A549 (cell line): Measurements from ENCODE around the gene ORM2. TPM values are rescaled to one million over a fixed set of nuclear protein-coding genes. Genes with fewer than 3 reads are reported as not detected.

ENCODE experiments used
- ATAC-seq, 2 experiments: fragments of 200-7000 bp in 1 of 2; fragments of >200 bp in 1 of 2; cut with Nextera tagmentation in 1 of 2; cut with Tn5 transposase in 1 of 2; 3 replicates each; pipeline versions ENCODE4 v1.8.0 to v1.9.1; 2018 to 2020; ENCODE audit warnings: mild to moderate bottlenecking in 1 of 2, moderate library complexity in 1 of 2
- CTCF ChIA-PET: fragments of 300-600 bp; sonication (Branson Sonifier 250); formaldehyde crosslinking; extraction: SDS; loops from one replicate; lab custom pipeline; 2021; ENCODE audit warnings: antibody characterized with exemption, inconsistent platforms; lab: Yijun Ruan, JAX
- POLR2A ChIA-PET: fragments of 350-600 bp; formaldehyde crosslinking; extraction: SDS; loops from one replicate; lab custom pipeline; 2021; ENCODE audit warnings: antibody characterized with exemption, inconsistent platforms; lab: Yijun Ruan, JAX
- DNase-seq, 2 experiments: peaks; one replicate each; pipeline versions ENCODE4 v3.0.0 to v3.0.0-alpha.2; 2011 to 2016; ENCODE audit warnings: low read depth in 1 of 2, low spot score in 1 of 2
- FAIRE-seq: peaks from 2 replicates; lab custom pipeline; 2011; peaks lifted over from hg19 to GRCh38; lab: Jason Lieb, UNC
- H3K27ac ChIP-seq, 2 experiments: fragments of >200 bp; sonication (Bioruptor Twin); formaldehyde crosslinking; 3 replicates each; pipeline ENCODE4 v1.5.1; 2016 to 2017
- H3K4me1 ChIP-seq: fragments of >200 bp; sonication (Bioruptor Twin); formaldehyde crosslinking; 3 replicates; pipeline ENCODE4 v1.6.1; 2016
- H3K4me2 ChIP-seq: fragments of >200 bp; sonication (Bioruptor Twin); formaldehyde crosslinking; 3 replicates; pipeline ENCODE4 v1.6.1; 2016
- H3K4me3 ChIP-seq: fragments of >200 bp; sonication (Bioruptor Twin); formaldehyde crosslinking; 3 replicates; pipeline ENCODE4 v1.5.1; 2016
- H3K9me3 ChIP-seq: fragments of >200 bp; sonication (Bioruptor Twin); formaldehyde crosslinking; 3 replicates; pipeline ENCODE4 v1.6.1; 2016
- BHLHE40 ChIP-seq: IDR thresholded peaks from 2 replicates; pipeline ENCODE4 v1.6.1; 2012; ENCODE audit warnings: low read depth, low read length, inconsistent platforms
- CBX8 ChIP-seq: fragments of 200-600 bp; sonication (generic); IDR thresholded peaks from 2 replicates; pipeline ENCODE4 v1.6.1; 2016
- CEBPB ChIP-seq, 2 experiments: fragments of >200 bp in 1 of 2; sonication (Bioruptor Twin) in 1 of 2; formaldehyde crosslinking in 1 of 2; IDR thresholded peaks; 2 replicates each; pipeline ENCODE4 v1.6.1; 2012 to 2016
- CHD4 ChIP-seq: fragments of 200-600 bp; sonication (generic); IDR thresholded peaks from 2 replicates; pipeline ENCODE4 v1.6.1; 2016; ENCODE audit warnings: antibody characterized with exemption, mild to moderate bottlenecking, borderline replicate concordance
- HOXB5 ChIP-seq: fragments of 250-450 bp; sonication (Bioruptor Pico); IDR thresholded peaks from 2 replicates; pipeline ENCODE4 v1.5.0; 2020; ENCODE audit warnings: mild to moderate bottlenecking, moderate library complexity
- JUN ChIP-seq, 2 experiments: fragments of >200 bp; sonication (Bioruptor Twin); formaldehyde crosslinking; IDR thresholded peaks; 2 replicates in 1 of 2; 3 replicates in 1 of 2; pipeline ENCODE4 v1.6.1; 2016 to 2017
- KDM1A ChIP-seq: fragments of 200-600 bp; sonication (generic); IDR thresholded peaks from 2 replicates; pipeline ENCODE4 v1.6.1; 2016; ENCODE audit warnings: low read depth, mild to moderate bottlenecking
- MAFK ChIP-seq: fragments of 450-650 bp; IDR thresholded peaks from 2 replicates; pipeline ENCODE4 v1.6.1; 2014; ENCODE audit not compliant: partially characterized antibody
- NR3C1 ChIP-seq: fragments of >200 bp; sonication (Bioruptor Twin); formaldehyde crosslinking; IDR thresholded peaks from 3 replicates; pipeline ENCODE4 v1.6.1; 2017
- RAD21 ChIP-seq, 2 experiments: fragments of >200 bp in 1 of 2; sonication (Bioruptor Twin) in 1 of 2; formaldehyde crosslinking in 1 of 2; IDR thresholded peaks in 1 of 2; conservative IDR thresholded peaks in 1 of 2; 2 replicates in 1 of 2; 3 replicates in 1 of 2; pipeline ENCODE4 v1.6.1; 2012 to 2018; ENCODE audit warnings: inconsistent platforms in 1 of 2
- RFX5 ChIP-seq: fragments of 450-650 bp; IDR thresholded peaks from 2 replicates; pipeline ENCODE4 v1.7.1; 2014; ENCODE audit warnings: antibody characterized with exemption, mild to moderate bottlenecking, moderate library complexity
- SMC3 ChIP-seq: fragments of >200 bp; sonication (Bioruptor Twin); formaldehyde crosslinking; IDR thresholded peaks from 3 replicates; pipeline ENCODE4 v1.6.1; 2018; ENCODE audit warnings: inconsistent platforms
- SREBF2 ChIP-seq: fragments of 450-650 bp; IDR thresholded peaks from 2 replicates; pipeline ENCODE4 v1.6.1; 2014; ENCODE audit warnings: mild to moderate bottlenecking, moderate library complexity
- TP53 ChIP-seq: fragments of 250-450 bp; sonication (Bioruptor Pico); IDR thresholded peaks from 2 replicates; pipeline ENCODE4 v1.5.0; 2021; ENCODE audit warnings: mild to moderate bottlenecking, moderate library complexity
- ZSCAN20 ChIP-seq: fragments of 250-450 bp; sonication (Bioruptor Pico); IDR thresholded peaks from 2 replicates; pipeline ENCODE4 v1.8.0; 2022; ENCODE audit warnings: mild to moderate bottlenecking, moderate library complexity
- WGBS: methylation state at CpG from one replicate; pipeline ENCODE4 v1.1.6; 2017; ENCODE audit errors: missing lambda C conversion rate; 5-methylcytosine and 5-hydroxymethylcytosine counted together
- polyA plus RNA-seq, 4 experiments: library from polyadenylated mRNA; depleted of rRNA in 3 of 4; stranded (reverse); fragments of >200 nt; fragmentation: RNase III in 1 of 4; extraction: RNeasy Plus Mini Kit Qiagen cat#74134 plus additional on column Dnase treatment in 1 of 4; gene quantifications; 2 replicates in 3 of 4; 3 replicates in 1 of 4; pipeline ENCODE4 v1.2.3, GENCODE V29; 2011 to 2017
- TF ChIP-seq, protein P1 (sequence below): fragments of 150-350 bp; IDR thresholded peaks from 2 replicates; pipeline ENCODE4 v1.6.1; 2014; ENCODE audit warnings: low read depth, mild to moderate bottlenecking, low read length
- TF ChIP-seq, protein P2 (sequence below): IDR thresholded peaks from 2 replicates; pipeline ENCODE4 v1.6.1; 2012
- TF ChIP-seq, protein P3 (sequence below): IDR thresholded peaks from 2 replicates; pipeline ENCODE4 v1.6.1; 2012; ENCODE audit warnings: low read depth, borderline replicate concordance
- TF ChIP-seq, protein P4 (sequence below): fragments of 250-450 bp; sonication (Bioruptor Pico); IDR thresholded peaks from 2 replicates; pipeline ENCODE4 v1.5.0; 2021; ENCODE audit warnings: mild to moderate bottlenecking, moderate library complexity, borderline replicate concordance
- TF ChIP-seq, protein P5 (sequence below): fragments of 250-450 bp; sonication (Bioruptor Pico); IDR thresholded peaks from 2 replicates; pipeline ENCODE4 v1.5.0; 2020; ENCODE audit warnings: low read depth, mild to moderate bottlenecking, moderate library complexity
- TF ChIP-seq, protein P6 (sequence below): fragments of >200 bp; sonication (Bioruptor Twin); formaldehyde crosslinking; IDR thresholded peaks from 3 replicates; pipeline ENCODE4 v1.6.1; 2016
- TF ChIP-seq, protein P7 (sequence below): fragments of 450-650 bp; IDR thresholded peaks from 2 replicates; pipeline ENCODE4 v1.6.1; 2014; ENCODE audit warnings: antibody characterized with exemption

The ORM2 gene
- polyA plus RNA-seq, 2 of the 4 experiments (the other 2 are of a cell fraction) = 0.10 TPM; not detected in 1

DNA sequence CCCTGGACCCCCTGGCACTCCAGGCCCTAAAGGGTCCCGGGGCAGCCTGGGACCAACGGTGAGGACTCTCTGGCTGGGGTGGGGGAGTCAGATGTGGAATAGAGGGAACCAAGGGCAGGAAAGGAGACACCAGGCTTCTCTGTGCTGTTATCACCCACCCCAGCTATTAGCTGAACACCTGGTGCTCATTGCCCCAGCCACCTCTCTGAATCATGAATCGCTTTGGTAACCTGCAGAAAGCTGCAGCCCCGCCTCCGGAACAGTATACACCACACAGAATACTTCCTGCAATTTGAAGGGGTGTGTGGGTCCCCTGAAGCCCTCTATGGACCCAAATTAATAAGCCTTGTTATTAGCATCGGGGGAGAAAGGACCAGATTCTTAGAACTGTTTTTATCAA is 47.2 kb upstream of the ORM2 start:
- ChIA-PET POLR2A (no interaction called here), CTCF (interaction anchor here (1.2 to 5.1 kb wide), 4 partner anchors 8 to 175 kb away, joined by 4 to 47 read pairs (median 8); partner anchors contain the start of gene COL27A1)
- TF ChIP-seq SREBF2 = no peak
- TF ChIP-seq, protein P1, sequence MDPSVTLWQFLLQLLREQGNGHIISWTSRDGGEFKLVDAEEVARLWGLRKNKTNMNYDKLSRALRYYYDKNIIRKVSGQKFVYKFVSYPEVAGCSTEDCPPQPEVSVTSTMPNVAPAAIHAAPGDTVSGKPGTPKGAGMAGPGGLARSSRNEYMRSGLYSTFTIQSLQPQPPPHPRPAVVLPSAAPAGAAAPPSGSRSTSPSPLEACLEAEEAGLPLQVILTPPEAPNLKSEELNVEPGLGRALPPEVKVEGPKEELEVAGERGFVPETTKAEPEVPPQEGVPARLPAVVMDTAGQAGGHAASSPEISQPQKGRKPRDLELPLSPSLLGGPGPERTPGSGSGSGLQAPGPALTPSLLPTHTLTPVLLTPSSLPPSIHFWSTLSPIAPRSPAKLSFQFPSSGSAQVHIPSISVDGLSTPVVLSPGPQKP = no peak
- no peak for TF ChIP-seq ZSCAN20 (CRISPR knock-in tag)
- TF ChIP-seq JUN (IDR thresholded peaks at IDR 0.05) = no peak
- TF ChIP-seq HOXB5 (CRISPR knock-in tag) = no peak
- TF ChIP-seq, protein P2, sequence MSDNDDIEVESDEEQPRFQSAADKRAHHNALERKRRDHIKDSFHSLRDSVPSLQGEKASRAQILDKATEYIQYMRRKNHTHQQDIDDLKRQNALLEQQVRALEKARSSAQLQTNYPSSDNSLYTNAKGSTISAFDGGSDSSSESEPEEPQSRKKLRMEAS = no peak
- TF ChIP-seq, protein P3, sequence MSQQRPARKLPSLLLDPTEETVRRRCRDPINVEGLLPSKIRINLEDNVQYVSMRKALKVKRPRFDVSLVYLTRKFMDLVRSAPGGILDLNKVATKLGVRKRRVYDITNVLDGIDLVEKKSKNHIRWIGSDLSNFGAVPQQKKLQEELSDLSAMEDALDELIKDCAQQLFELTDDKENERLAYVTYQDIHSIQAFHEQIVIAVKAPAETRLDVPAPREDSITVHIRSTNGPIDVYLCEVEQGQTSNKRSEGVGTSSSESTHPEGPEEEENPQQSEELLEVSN = no peak
- no peak for TF ChIP-seq TP53 (CRISPR knock-in tag)
- TF ChIP-seq MAFK = no peak
- TF ChIP-seq RAD21 (conservative IDR thresholded peaks at IDR 0.05 in 1 of 2, IDR thresholded peaks at IDR 0.05 in 1 of 2) = no peak
- TF ChIP-seq, protein P4, sequence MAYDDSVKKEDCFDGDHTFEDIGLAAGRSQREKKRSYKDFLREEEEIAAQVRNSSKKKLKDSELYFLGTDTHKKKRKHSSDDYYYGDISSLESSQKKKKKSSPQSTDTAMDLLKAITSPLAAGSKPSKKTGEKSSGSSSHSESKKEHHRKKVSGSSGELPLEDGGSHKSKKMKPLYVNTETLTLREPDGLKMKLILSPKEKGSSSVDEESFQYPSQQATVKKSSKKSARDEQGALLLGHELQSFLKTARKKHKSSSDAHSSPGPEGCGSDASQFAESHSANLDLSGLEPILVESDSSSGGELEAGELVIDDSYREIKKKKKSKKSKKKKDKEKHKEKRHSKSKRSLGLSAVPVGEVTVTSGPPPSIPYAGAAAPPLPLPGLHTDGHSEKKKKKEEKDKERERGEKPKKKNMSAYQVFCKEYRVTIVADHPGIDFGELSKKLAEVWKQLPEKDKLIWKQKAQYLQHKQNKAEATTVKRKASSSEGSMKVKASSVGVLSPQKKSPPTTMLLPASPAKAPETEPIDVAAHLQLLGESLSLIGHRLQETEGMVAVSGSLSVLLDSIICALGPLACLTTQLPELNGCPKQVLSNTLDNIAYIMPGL (CRISPR knock-in tag) = no peak
- TF ChIP-seq RFX5 = no peak
- Histone ChIP-seq H3K27ac (peak overlapping the region; percentile 53 to 88; a peak in 4 of 6 replicates), H3K4me2 (peak overlapping the region; percentile 39; the same call in 2 of the 3 replicates), H3K4me1 (peaks cover 68% of the 10 kb centered on the region), H3K9me3 (no peaks in the 10 kb centered on the region), H3K4me3 (no peak overlapping the region)
- ATAC-seq (no peak), FAIRE-seq (no peak), DNase-seq (no peak)
- 90% methylated on average over 6 of the region's 6 CpGs for WGBS

DNA sequence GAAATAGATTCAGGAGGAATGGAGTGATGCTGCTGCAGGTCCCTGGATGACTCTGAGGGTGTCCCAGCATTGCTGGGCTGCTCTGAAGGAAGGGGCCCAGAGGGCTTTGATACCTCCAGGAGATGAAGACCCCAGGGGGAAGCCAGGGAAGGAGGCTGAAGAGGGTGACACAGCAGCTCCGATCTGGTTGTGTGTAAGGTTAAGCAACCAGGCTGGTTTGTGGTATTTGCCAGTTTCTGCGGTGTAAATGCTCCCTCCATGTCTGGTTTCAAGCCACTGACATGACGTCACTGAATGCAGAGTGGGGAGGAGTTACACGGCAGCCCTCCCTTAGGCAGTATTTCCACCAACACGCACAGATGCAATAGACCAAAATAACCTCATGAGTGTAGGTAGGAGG is 46.7 kb upstream of the ORM2 start:
- WGBS = 18% methylated on average over 5 of the region's 5 CpGs
- peaks cover 69% of the 10 kb centered on the region for H3K4me1 ChIP-seq
- CTCF ChIA-PET = interaction anchor here (1.2 to 5.1 kb wide), 5 partner anchors 8 to 175 kb away, joined by 4 to 47 read pairs (median 8); partner anchors contain the start of gene COL27A1
- peak; percentile 25 to 31; a peak in 4 of 6 replicates for ATAC-seq
- TF ChIP-seq, protein P1 = no peak
- TF ChIP-seq KDM1A (no peak), NR3C1 (no peak), CHD4 (no peak), CBX8 (no peak), CEBPB (IDR thresholded peaks at IDR 0.05) (no peak), JUN (IDR thresholded peaks at IDR 0.05) (no peak), SMC3 (no peak), BHLHE40 (no peak), HOXB5 (CRISPR knock-in tag) (no peak)
- TF ChIP-seq, protein P5, sequence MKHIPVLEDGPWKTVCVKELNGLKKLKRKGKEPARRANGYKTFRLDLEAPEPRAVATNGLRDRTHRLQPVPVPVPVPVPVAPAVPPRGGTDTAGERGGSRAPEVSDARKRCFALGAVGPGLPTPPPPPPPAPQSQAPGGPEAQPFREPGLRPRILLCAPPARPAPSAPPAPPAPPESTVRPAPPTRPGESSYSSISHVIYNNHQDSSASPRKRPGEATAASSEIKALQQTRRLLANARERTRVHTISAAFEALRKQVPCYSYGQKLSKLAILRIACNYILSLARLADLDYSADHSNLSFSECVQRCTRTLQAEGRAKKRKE (CRISPR knock-in tag) = no peak
- TF ChIP-seq, protein P6, sequence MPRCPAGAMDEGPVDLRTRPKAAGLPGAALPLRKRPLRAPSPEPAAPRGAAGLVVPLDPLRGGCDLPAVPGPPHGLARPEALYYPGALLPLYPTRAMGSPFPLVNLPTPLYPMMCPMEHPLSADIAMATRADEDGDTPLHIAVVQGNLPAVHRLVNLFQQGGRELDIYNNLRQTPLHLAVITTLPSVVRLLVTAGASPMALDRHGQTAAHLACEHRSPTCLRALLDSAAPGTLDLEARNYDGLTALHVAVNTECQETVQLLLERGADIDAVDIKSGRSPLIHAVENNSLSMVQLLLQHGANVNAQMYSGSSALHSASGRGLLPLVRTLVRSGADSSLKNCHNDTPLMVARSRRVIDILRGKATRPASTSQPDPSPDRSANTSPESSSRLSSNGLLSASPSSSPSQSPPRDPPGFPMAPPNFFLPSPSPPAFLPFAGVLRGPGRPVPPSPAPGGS = no peak
- TF ChIP-seq, protein P3 = no peak
- TF ChIP-seq, protein P7, sequence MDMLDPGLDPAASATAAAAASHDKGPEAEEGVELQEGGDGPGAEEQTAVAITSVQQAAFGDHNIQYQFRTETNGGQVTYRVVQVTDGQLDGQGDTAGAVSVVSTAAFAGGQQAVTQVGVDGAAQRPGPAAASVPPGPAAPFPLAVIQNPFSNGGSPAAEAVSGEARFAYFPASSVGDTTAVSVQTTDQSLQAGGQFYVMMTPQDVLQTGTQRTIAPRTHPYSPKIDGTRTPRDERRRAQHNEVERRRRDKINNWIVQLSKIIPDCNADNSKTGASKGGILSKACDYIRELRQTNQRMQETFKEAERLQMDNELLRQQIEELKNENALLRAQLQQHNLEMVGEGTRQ = no peak
- TF ChIP-seq, all 56 proteins: peak for 0
- Histone ChIP-seq H3K9me3 (no peaks in the 10 kb centered on the region), H3K4me3 (no peak overlapping the region), H3K4me2 (peak overlapping the region; percentile 39; the same call in 2 of the 3 replicates), H3K27ac (peak overlapping the region; percentile 53 to 88; a peak in 4 of 6 replicates)
- FAIRE-seq = no peak
- DNase-seq = peak in 1 of 2 experiments; percentile 46
- POLR2A ChIA-PET = no interaction called here
